GM21529 (cell line): ENCODE data around the gene MUC20.
"Not testable (repeated sequence)": the region's sequence is repeated elsewhere in the genome, so short reads cannot be mapped to it uniquely, and the experiment has no call there.

Experiments used
- ATAC-seq: cut with Tn5 transposase; IDR thresholded peaks from one replicate; pipeline ENCODE4 v1.9.1; 2021; ENCODE audit not compliant: unreplicated experiment

Gene MUC20

GRCh38 chr3:195692354-195692685 lies 28.5 kb upstream of the MUC20 start:
- no peak for ATAC-seq

GRCh38 chr3:195692781-195693427 lies 27.9 kb upstream of the MUC20 start:
- ATAC-seq = no peak

- no peak for ATAC-seq
Measured at GRCh38 chr3:195693428-195694216, 27.2 kb upstream of the MUC20 start.

GRCh38 chr3:195694217-195695076 lies 26.3 kb upstream of the MUC20 start:
- not testable (repeated sequence) for ATAC-seq

GRCh38 chr3:195696632-195697278 lies 24.0 kb upstream of the MUC20 start:
- no peak for ATAC-seq

GRCh38 chr3:195697582-195698324 lies 23.0 kb upstream of the MUC20 start:
- no peak for ATAC-seq

GRCh38 chr3:195698325-195698646 lies 22.5 kb upstream of the MUC20 start:
- ATAC-seq = no peak

GRCh38 chr3:195698647-195699387 lies 22.0 kb upstream of the MUC20 start:
- no peak for ATAC-seq

GRCh38 chr3:195699388-195699771 lies 21.4 kb upstream of the MUC20 start:
- ATAC-seq = no peak

GRCh38 chr3:195699860-195700259 lies 20.9 kb upstream of the MUC20 start:
- no peak for ATAC-seq

GRCh38 chr3:195700319-195700718 lies 20.5 kb upstream of the MUC20 start:
- no peak for ATAC-seq

GRCh38 chr3:195701042-195701915 lies 19.5 kb upstream of the MUC20 start:
- no peak for ATAC-seq

GRCh38 chr3:195703776-195704175 lies 17.0 kb upstream of the MUC20 start:
- ATAC-seq = no peak

- ATAC-seq = no peak
Measured at GRCh38 chr3:195704433-195704999, 16.3 kb upstream of the MUC20 start.

GRCh38 chr3:195705081-195705991 lies 15.4 kb upstream of the MUC20 start:
- no peak for ATAC-seq

GRCh38 chr3:195708061-195708460 lies 12.7 kb upstream of the MUC20 start:
- no peak for ATAC-seq

GRCh38 chr3:195708626-195709481 lies 11.9 kb upstream of the MUC20 start:
- ATAC-seq = no peak
